Measurements from ENCODE around the gene C9orf43.

The C9orf43 gene

DNA sequence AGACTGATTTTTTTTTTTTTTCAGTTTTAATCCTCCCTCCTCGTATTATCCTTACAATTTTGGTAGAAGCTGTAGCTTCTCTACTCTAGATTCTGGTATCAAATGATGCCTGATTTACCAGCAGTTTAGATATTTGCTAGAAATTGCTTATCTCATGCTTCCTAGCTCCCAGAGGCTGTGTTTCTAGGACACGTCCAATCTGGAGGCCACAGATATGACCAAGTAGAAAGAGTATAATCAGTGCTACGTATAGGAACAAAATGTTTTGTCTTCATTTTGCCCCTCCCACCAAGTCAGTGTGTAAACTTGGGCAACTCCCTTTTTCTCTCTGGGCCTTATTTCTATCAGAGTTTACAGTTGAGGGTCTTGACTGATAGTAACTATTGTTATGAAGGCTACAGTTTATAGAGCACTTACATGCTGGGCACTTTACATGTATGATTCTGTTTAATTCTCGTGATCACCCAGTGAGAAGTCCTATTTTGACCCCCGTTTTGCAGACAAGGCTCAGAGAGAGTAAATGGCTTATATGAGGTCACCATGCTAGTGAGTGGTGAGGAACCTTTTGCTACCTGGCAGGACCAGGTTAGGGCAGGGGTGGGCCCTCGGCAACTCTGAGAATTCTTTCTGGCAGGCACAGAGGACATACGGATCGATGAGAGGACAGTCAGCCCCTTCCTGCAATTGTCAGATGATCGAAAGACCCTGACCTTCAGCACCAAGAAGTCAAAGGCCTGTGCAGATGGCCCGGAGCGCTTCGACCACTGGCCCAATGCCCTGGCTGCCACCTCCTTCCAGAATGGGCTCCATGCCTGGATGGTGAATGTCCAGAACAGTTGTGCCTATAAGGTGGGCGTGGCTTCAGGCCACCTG, 41.3 kb upstream of the C9orf43 start:
- TF ChIP-seq, protein P1, sequence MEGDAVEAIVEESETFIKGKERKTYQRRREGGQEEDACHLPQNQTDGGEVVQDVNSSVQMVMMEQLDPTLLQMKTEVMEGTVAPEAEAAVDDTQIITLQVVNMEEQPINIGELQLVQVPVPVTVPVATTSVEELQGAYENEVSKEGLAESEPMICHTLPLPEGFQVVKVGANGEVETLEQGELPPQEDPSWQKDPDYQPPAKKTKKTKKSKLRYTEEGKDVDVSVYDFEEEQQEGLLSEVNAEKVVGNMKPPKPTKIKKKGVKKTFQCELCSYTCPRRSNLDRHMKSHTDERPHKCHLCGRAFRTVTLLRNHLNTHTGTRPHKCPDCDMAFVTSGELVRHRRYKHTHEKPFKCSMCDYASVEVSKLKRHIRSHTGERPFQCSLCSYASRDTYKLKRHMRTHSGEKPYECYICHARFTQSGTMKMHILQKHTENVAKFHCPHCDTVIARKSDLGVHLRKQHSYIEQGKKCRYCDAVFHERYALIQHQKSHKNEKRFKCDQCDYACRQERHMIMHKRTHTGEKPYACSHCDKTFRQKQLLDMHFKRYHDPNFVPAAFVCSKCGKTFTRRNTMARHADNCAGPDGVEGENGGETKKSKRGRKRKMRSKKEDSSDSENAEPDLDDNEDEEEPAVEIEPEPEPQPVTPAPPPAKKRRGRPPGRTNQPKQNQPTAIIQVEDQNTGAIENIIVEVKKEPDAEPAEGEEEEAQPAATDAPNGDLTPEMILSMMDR (IDR thresholded peaks at IDR 0.05; ENCODE audit: low read depth, low read length), result no peak
- H3K4me3 ChIP-seq (replicated peaks in 1 of 2; ENCODE audit: low read depth in 2 of 2, low read length in 2 of 2), result no peak overlapping the region
- DNase-seq (ENCODE audit: low read depth in 2 of 2), result no peak

DNA sequence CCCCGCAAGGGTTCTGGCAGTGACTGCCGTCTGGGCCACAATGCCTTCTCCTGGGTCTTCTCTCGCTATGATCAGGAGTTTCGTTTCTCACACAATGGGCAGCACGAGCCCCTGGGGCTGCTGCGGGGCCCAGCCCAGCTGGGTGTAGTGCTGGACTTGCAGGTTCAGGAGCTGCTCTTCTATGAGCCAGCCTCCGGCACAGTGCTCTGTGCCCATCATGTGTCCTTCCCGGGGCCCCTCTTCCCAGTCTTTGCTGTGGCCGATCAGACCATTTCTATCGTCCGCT, 40.7 kb upstream of the C9orf43 start:
- H3K4me3 ChIP-seq (replicated peaks in 1 of 2; ENCODE audit: low read depth in 2 of 2, low read length in 2 of 2), result no peak overlapping the region
- no peak for DNase-seq (ENCODE audit: low read depth in 2 of 2)
- TF ChIP-seq, protein P1 (IDR thresholded peaks at IDR 0.05; ENCODE audit: low read depth, low read length), result no peak

DNA sequence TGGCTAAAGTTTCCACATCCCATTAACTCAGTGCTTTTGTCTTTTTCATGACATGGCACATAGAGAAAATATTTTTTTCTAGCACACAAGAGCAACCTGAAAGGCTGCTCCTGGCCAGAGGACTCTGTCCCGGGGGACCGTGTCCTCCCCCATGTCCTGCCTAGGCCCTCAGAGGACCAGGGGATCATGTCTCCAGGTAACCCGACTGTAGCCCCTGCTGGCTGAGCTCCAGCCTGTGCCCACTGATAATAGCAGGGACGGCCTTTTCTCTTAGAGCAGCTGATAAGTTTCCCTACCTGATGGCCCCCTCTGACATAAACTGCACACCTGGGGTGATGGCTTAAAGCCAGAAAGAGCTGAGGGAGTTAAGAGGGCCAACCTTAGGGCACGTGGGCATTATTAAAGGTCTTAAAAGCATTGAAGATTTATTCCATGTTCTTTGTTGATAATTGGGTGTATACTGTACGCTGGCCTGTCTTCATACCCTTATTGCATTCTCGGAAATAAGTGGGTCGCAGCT, 39.7 kb upstream of the C9orf43 start:
- no peak for DNase-seq (ENCODE audit: low read depth in 2 of 2)
- TF ChIP-seq, protein P1 (IDR thresholded peaks at IDR 0.05; ENCODE audit: low read depth, low read length), result no peak
- no peak overlapping the region for H3K4me3 ChIP-seq (replicated peaks in 1 of 2; ENCODE audit: low read depth in 2 of 2, low read length in 2 of 2)

- TF ChIP-seq, protein P1 (IDR thresholded peaks at IDR 0.05; ENCODE audit: low read depth, low read length), result no peak
- no peak overlapping the region for H3K4me3 ChIP-seq (replicated peaks in 1 of 2; ENCODE audit: low read depth in 2 of 2, low read length in 2 of 2)
- no peak for DNase-seq (ENCODE audit: low read depth in 2 of 2)
Measured at GRCh38 chr9:113372059-113372458, 38.5 kb upstream of the C9orf43 start.

- TF ChIP-seq, protein P1 (IDR thresholded peaks at IDR 0.05; ENCODE audit: low read depth, low read length), result no peak
- DNase-seq (ENCODE audit: low read depth in 2 of 2), result no peak
- no peak overlapping the region for H3K4me3 ChIP-seq (replicated peaks in 1 of 2; ENCODE audit: low read depth in 2 of 2, low read length in 2 of 2)
Measured at GRCh38 chr9:113373256-113373655, 37.3 kb upstream of the C9orf43 start.

GRCh38 chr9:113373676-113374392, 36.7 kb upstream of the C9orf43 start:
- TF ChIP-seq, protein P1 (IDR thresholded peaks at IDR 0.05; ENCODE audit: low read depth, low read length), result no peak
- no peak for DNase-seq (ENCODE audit: low read depth in 2 of 2)
- H3K4me3 ChIP-seq (replicated peaks in 1 of 2; ENCODE audit: low read depth in 2 of 2, low read length in 2 of 2), result no peak overlapping the region

Measured in cardiac fibroblast (primary cell).